ENCODE data around the gene DPH2.

DPH2 gene

DNA sequence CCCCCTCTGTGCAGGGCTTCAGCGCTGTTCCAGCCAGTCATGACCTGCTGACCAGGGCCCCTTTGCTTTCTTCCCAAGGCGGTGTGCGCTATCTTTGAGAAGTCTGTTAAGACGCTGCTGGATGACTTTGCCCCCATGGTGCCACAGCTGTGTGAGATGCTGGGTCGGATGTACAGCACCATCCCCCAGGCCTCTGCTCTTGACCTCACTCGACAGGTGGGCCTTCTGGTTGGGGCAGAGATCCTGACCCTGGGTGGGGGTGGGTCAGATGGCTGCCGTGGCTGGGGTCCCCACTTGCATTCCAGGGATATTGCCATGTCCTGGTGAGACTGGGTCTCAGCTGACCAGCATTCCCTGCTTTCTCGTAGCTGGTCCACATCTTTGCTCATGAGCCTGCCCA lies 9.0 kb upstream of the DPH2 start:
- Histone ChIP-seq H3K4me2 (ENCODE audit: insufficient read depth, low read length) (no peak overlapping the region), H3K9me3 (ENCODE audit: insufficient read depth, low read length, severe bottlenecking) (no peaks in the 10 kb centered on the region), H3K27me3 (ENCODE audit: insufficient read depth, low read length, poor library complexity) (no peaks in the 10 kb centered on the region), H3K79me2 (ENCODE audit: insufficient read depth, low read length) (no peaks in the 10 kb centered on the region), H3K4me1 (ENCODE audit: insufficient read depth, low read length) (no peaks in the 10 kb centered on the region), H3K4me3 (ENCODE audit: low read depth in 1 of 2, low read length in 2 of 2) (no peak overlapping the region), H4K20me1 (ENCODE audit: insufficient read depth, low read length) (no peaks in the 10 kb centered on the region), H3K27ac (ENCODE audit: low read length) (no peak overlapping the region), H3K36me3 (ENCODE audit: insufficient read depth, low read length) (peaks cover 47% of the 10 kb centered on the region), H2AFZ (ENCODE audit: low read depth, low read length) (no peak overlapping the region), H3K9ac (ENCODE audit: low read depth, low read length) (no peak overlapping the region)
- TF ChIP-seq EZH2 (IDR thresholded peaks at IDR 0.05; ENCODE audit: borderline replicate concordance, low read depth, low read length, severe bottlenecking) = no peak
- no peak for TF ChIP-seq CTCF (IDR thresholded peaks at IDR 0.05; ENCODE audit: borderline replicate concordance, extremely low read depth, low read length, poor library complexity, severe bottlenecking)
- no peak for ATAC-seq (ENCODE audit: insufficient read depth, low read depth)
- no peak for DNase-seq

GRCh38 chr1:43961692-43962091 lies 8.1 kb upstream of the DPH2 start:
- H3K4me1 ChIP-seq (ENCODE audit: insufficient read depth, low read length) = no peaks in the 10 kb centered on the region

GRCh38 chr1:43962324-43962723 lies 7.5 kb upstream of the DPH2 start:
- Histone ChIP-seq H3K4me2 (ENCODE audit: insufficient read depth, low read length) (no peak overlapping the region), H3K27ac (ENCODE audit: low read length) (no peak overlapping the region), H3K4me1 (ENCODE audit: insufficient read depth, low read length) (no peaks in the 10 kb centered on the region), H3K4me3 (ENCODE audit: low read depth in 1 of 2, low read length in 2 of 2) (no peak overlapping the region), H3K36me3 (ENCODE audit: insufficient read depth, low read length) (peaks cover 37% of the 10 kb centered on the region), H2AFZ (ENCODE audit: low read depth, low read length) (no peak overlapping the region), H3K9me3 (ENCODE audit: insufficient read depth, low read length, severe bottlenecking) (no peaks in the 10 kb centered on the region), H3K9ac (ENCODE audit: low read depth, low read length) (no peak overlapping the region), H3K27me3 (ENCODE audit: insufficient read depth, low read length, poor library complexity) (no peaks in the 10 kb centered on the region), H4K20me1 (ENCODE audit: insufficient read depth, low read length) (no peaks in the 10 kb centered on the region), H3K79me2 (ENCODE audit: insufficient read depth, low read length) (no peaks in the 10 kb centered on the region)
- TF ChIP-seq EZH2 (IDR thresholded peaks at IDR 0.05; ENCODE audit: borderline replicate concordance, low read depth, low read length, severe bottlenecking) (no peak), CTCF (IDR thresholded peaks at IDR 0.05; ENCODE audit: borderline replicate concordance, extremely low read depth, low read length, poor library complexity, severe bottlenecking) (no peak)
- ATAC-seq (ENCODE audit: insufficient read depth, low read depth) (no peak), DNase-seq (no peak)

More at GRCh38 chr1:43961692-43962091, 8.1 kb upstream of the DPH2 start:
- DNase-seq = no peak
- Histone ChIP-seq H3K36me3 (ENCODE audit: insufficient read depth, low read length) (peaks cover 43% of the 10 kb centered on the region), H3K27me3 (ENCODE audit: insufficient read depth, low read length, poor library complexity) (no peaks in the 10 kb centered on the region), H4K20me1 (ENCODE audit: insufficient read depth, low read length) (no peaks in the 10 kb centered on the region), H3K9me3 (ENCODE audit: insufficient read depth, low read length, severe bottlenecking) (no peaks in the 10 kb centered on the region), H3K27ac (ENCODE audit: low read length) (no peak overlapping the region), H3K9ac (ENCODE audit: low read depth, low read length) (no peak overlapping the region), H3K79me2 (ENCODE audit: insufficient read depth, low read length) (no peaks in the 10 kb centered on the region), H3K4me2 (ENCODE audit: insufficient read depth, low read length) (no peak overlapping the region), H3K4me3 (ENCODE audit: low read depth in 1 of 2, low read length in 2 of 2) (no peak overlapping the region), H2AFZ (ENCODE audit: low read depth, low read length) (no peak overlapping the region)
- TF ChIP-seq CTCF (IDR thresholded peaks at IDR 0.05; ENCODE audit: borderline replicate concordance, extremely low read depth, low read length, poor library complexity, severe bottlenecking) = no peak
- TF ChIP-seq EZH2 (IDR thresholded peaks at IDR 0.05; ENCODE audit: borderline replicate concordance, low read depth, low read length, severe bottlenecking) = no peak
- ATAC-seq (ENCODE audit: insufficient read depth, low read depth) = no peak

DNA sequence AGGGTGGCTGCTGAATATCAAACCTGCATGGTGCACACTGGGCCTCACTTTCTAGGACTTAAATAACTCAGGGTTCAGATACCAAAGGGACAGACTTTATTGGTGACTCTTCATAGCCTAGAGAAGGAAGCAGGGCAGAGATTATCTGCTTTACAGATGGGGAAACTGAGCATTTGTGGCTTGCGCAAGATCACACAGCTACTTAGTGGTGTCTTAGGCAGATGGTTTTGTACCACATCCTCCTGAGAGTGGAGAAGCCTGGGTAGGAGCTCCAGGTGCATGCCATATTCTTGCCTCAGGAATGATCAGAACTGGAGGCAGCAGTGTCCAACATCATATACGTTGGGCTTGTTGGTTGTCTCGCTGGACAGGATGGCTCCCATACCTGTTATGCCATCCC lies 6.8 kb upstream of the DPH2 start:
- DNase-seq = no peak

More for the DNA sequence above, 6.8 kb upstream of the DPH2 start:
- H3K79me2 ChIP-seq (ENCODE audit: insufficient read depth, low read length) = no peaks in the 10 kb centered on the region
- H3K4me3 ChIP-seq (ENCODE audit: low read depth in 1 of 2, low read length in 2 of 2) = no peak overlapping the region
- H2AFZ ChIP-seq (ENCODE audit: low read depth, low read length) = no peak overlapping the region
- TF ChIP-seq EZH2 (IDR thresholded peaks at IDR 0.05; ENCODE audit: borderline replicate concordance, low read depth, low read length, severe bottlenecking) (no peak), CTCF (IDR thresholded peaks at IDR 0.05; ENCODE audit: borderline replicate concordance, extremely low read depth, low read length, poor library complexity, severe bottlenecking) (no peak)
- ATAC-seq (ENCODE audit: insufficient read depth, low read depth) = peak; percentile 45; the same call in 1 of the 3 replicates
- no peaks in the 10 kb centered on the region for H3K9me3 ChIP-seq (ENCODE audit: insufficient read depth, low read length, severe bottlenecking)
- H3K36me3 ChIP-seq (ENCODE audit: insufficient read depth, low read length) = peaks cover 33% of the 10 kb centered on the region
- H3K27me3 ChIP-seq (ENCODE audit: insufficient read depth, low read length, poor library complexity) = no peaks in the 10 kb centered on the region
- H3K27ac ChIP-seq (ENCODE audit: low read length) = no peak overlapping the region
- H4K20me1 ChIP-seq (ENCODE audit: insufficient read depth, low read length) = 0 out of 2 replicates have a peak, but pooled peaks cover 3% of the 10 kb centered on the region
- no peak overlapping the region for H3K4me2 ChIP-seq (ENCODE audit: insufficient read depth, low read length)
- no peaks in the 10 kb centered on the region for H3K4me1 ChIP-seq (ENCODE audit: insufficient read depth, low read length)
- no peak overlapping the region for H3K9ac ChIP-seq (ENCODE audit: low read depth, low read length)

All from DND-41 (cell line).